GM23338 (cell line): ENCODE data around the gene TMEM43. TPM values are rescaled to one million over a fixed set of nuclear protein-coding genes. Genes with fewer than 3 reads are reported as not detected.
"Not testable (repeated sequence)": the region's sequence is repeated elsewhere in the genome, so short reads cannot be mapped to it uniquely, and the experiment has no call there.

ENCODE experiments used
- ATAC-seq: fragments of 200-7000 bp; cut with Tn5 transposase; 3 replicates; pipeline ENCODE4 v1.9.1; 2020
- DNase-seq: peaks from one replicate; pipeline ENCODE4 v3.0.0-alpha.2; 2015; ENCODE audit warnings: low spot score
- H2AFZ ChIP-seq: fragments of 200-600 bp; sonication (generic); 2 replicates; pipeline ENCODE4 v1.8.0; 2016; ENCODE audit warnings: antibody characterized with exemption, mild to moderate bottlenecking, moderate library complexity
- H3F3A ChIP-seq: fragments of 200-600 bp; sonication (generic); replicated peaks from 2 replicates; pipeline ENCODE4 v1.8.0; 2017; ENCODE audit warnings: antibody characterized with exemption, mixed run types, low read depth
- H3K27ac ChIP-seq: fragments of 200-600 bp; sonication (generic); 2 replicates; pipeline ENCODE4 v1.6.1; 2016; ENCODE audit warnings: low read depth
- H3K27me3 ChIP-seq: fragments of 200-600 bp; sonication (generic); 2 replicates; pipeline ENCODE4 v1.8.0; 2016; ENCODE audit warnings: mild to moderate bottlenecking, mixed run types, moderate library complexity; ENCODE audit not compliant: insufficient read depth
- H3K36me3 ChIP-seq: fragments of 200-600 bp; sonication (generic); 2 replicates; pipeline ENCODE4 v1.8.0; 2016; ENCODE audit warnings: mild to moderate bottlenecking; ENCODE audit not compliant: insufficient read depth
- H3K4me1 ChIP-seq: fragments of 200-600 bp; sonication (generic); 2 replicates; pipeline ENCODE4 v1.8.0; 2016; ENCODE audit warnings: mild to moderate bottlenecking, moderate library complexity; ENCODE audit not compliant: insufficient read depth
- H3K4me2 ChIP-seq: fragments of 200-600 bp; sonication (generic); 2 replicates; pipeline ENCODE4 v1.7.1; 2017; ENCODE audit warnings: mixed run types
- H3K4me3 ChIP-seq: fragments of 200-600 bp; sonication (generic); 2 replicates; pipeline ENCODE4 v1.6.1; 2016; ENCODE audit warnings: mixed run types
- H3K79me2 ChIP-seq: fragments of 200-600 bp; sonication (generic); replicated peaks from 2 replicates; pipeline ENCODE4 v1.8.0; 2017; ENCODE audit warnings: mild to moderate bottlenecking; ENCODE audit not compliant: insufficient read depth
- H3K9me2 ChIP-seq: fragments of 200-600 bp; sonication (generic); 2 replicates; pipeline ENCODE4 v1.8.0; 2017; ENCODE audit not compliant: insufficient read depth
- H4K20me1 ChIP-seq: fragments of 200-600 bp; sonication (generic); replicated peaks from 2 replicates; pipeline ENCODE4 v1.8.0; 2017; ENCODE audit warnings: mild to moderate bottlenecking; ENCODE audit not compliant: insufficient read depth
- H3K27ac Mint-ChIP-seq: 2 replicates; pipeline ENCODE4 v1.8.0; 2020; ENCODE audit warnings: inconsistent platforms, mild to moderate bottlenecking, moderate library complexity, mixed read lengths
- H3K27me3 Mint-ChIP-seq: 3 replicates; pipeline ENCODE4 v1.8.0; 2022; ENCODE audit warnings: low read depth, mild to moderate bottlenecking, moderate library complexity, mixed read lengths, inconsistent platforms; ENCODE audit not compliant: insufficient read depth, poor library complexity
- H3K36me3 Mint-ChIP-seq: 3 replicates; pipeline ENCODE4 v1.8.0; 2021; ENCODE audit warnings: low read depth, mild to moderate bottlenecking, inconsistent platforms, moderate library complexity, mixed read lengths
- H3K4me1 Mint-ChIP-seq: 3 replicates; pipeline ENCODE4 v1.8.0; 2020; ENCODE audit warnings: mild to moderate bottlenecking, inconsistent platforms, mixed read lengths
- H3K4me3 Mint-ChIP-seq: 3 replicates; pipeline ENCODE4 v1.8.0; 2021; ENCODE audit warnings: moderate library complexity, mild to moderate bottlenecking, inconsistent platforms, mixed read lengths
- H3K9me3 Mint-ChIP-seq: 3 replicates; pipeline ENCODE4 v1.8.0; 2020; ENCODE audit warnings: moderate library complexity, mild to moderate bottlenecking, inconsistent platforms, mixed read lengths
- EZH2 ChIP-seq: fragments of 200-600 bp; sonication (generic); IDR thresholded peaks from one replicate; pipeline ENCODE4 v1.8.0; 2017; ENCODE audit warnings: antibody characterized with exemption, mild to moderate bottlenecking, low read depth; ENCODE audit not compliant: unreplicated experiment
- EZH2phosphoT487 ChIP-seq: fragments of 200-600 bp; sonication (generic); IDR thresholded peaks from one replicate; pipeline ENCODE4 v1.8.1; 2018; ENCODE audit warnings: antibody characterized with exemption; ENCODE audit not compliant: unreplicated experiment
- STAT1 ChIP-seq: IDR thresholded peaks from one replicate; pipeline ENCODE4 v1.6.1; 2016; ENCODE audit warnings: antibody characterized with exemption; ENCODE audit not compliant: unreplicated experiment
- ZNF114 ChIP-seq: fragments of 250-450 bp; sonication (Bioruptor Pico); IDR thresholded peaks from 2 replicates; pipeline ENCODE4 v1.5.0; 2020; ENCODE audit warnings: mild to moderate bottlenecking, moderate library complexity
- ZNF331 ChIP-seq: fragments of 250-450 bp; sonication (Bioruptor Pico); IDR thresholded peaks from 2 replicates; pipeline ENCODE4 v1.5.0; 2020; ENCODE audit warnings: low read depth, mild to moderate bottlenecking, moderate library complexity
- polyA plus RNA-seq: library from polyadenylated mRNA; unstranded; fragments of >200 nt; fragmentation: Nextera tagmentation; extraction: Ambion mirVana; gene quantifications from 2 replicates; pipeline ENCODE4 v1.2.1, GENCODE V29; 2016
- total RNA-seq: library from RNA; depleted of rRNA; stranded (reverse); fragments of >200 nt; shearing (Covaris generic); gene quantifications from 2 replicates; pipeline ENCODE4 v1.2.3, GENCODE V29; 2014
- TF ChIP-seq, protein P1 (sequence below), 2 experiments: fragments of 200-600 bp in 1 of 2; sonication (generic) in 1 of 2; conservative IDR thresholded peaks; 2 replicates each; pipeline versions ENCODE4 v1.5.1 to v1.6.1; 2016 to 2017; ENCODE audit warnings: antibody characterized with exemption in 2 of 2, low read depth in 2 of 2, mild to moderate bottlenecking in 2 of 2, moderate library complexity in 1 of 2
- TF ChIP-seq, protein P2 (sequence below): IDR thresholded peaks from one replicate; pipeline ENCODE4 v1.6.1; 2018; ENCODE audit warnings: antibody characterized with exemption; ENCODE audit not compliant: unreplicated experiment

TMEM43 gene
- total and polyA plus RNA-seq, 2 experiments from 2014 or later = 15.9 to 34.7 TPM

DNA sequence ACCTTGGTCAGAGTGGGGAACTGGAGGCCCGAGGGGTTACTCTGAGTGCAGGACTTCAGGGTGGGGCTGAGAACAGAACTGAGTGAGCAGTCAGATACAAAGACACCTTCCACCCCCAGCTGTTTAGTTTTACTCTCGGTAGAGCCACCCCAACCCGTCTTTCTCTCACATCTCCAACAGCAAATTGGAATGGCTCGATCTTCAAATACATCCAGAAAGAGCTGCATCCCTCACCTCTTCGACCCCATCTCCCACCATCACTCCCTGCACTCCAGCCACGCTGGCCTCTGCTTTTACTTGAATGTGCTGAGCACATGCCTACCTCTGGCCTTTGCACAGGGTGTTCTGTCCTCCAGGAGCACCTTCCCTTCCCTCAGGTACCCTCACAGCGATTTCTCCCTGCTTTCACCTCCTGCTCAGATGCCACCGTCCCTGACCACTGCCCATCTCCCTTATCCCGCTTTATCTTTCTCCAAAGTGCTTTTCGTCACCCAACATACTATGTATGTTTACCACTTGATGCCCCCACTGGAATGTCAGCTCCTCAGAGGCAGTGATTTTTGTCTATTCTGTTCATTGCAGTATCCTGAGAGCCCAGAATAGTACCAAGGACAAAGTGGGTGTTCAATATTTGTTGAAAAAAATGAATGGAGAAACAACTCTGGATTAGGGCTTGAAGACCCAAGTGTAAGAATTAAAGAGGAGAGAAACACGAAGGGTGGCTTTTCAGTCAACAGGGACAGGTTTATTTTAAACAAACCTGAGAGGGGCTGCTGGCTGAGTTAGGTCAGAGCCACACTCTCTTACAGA, 4.5 kb upstream of the TMEM43 start (continued):
- TF ChIP-seq, protein P1, sequence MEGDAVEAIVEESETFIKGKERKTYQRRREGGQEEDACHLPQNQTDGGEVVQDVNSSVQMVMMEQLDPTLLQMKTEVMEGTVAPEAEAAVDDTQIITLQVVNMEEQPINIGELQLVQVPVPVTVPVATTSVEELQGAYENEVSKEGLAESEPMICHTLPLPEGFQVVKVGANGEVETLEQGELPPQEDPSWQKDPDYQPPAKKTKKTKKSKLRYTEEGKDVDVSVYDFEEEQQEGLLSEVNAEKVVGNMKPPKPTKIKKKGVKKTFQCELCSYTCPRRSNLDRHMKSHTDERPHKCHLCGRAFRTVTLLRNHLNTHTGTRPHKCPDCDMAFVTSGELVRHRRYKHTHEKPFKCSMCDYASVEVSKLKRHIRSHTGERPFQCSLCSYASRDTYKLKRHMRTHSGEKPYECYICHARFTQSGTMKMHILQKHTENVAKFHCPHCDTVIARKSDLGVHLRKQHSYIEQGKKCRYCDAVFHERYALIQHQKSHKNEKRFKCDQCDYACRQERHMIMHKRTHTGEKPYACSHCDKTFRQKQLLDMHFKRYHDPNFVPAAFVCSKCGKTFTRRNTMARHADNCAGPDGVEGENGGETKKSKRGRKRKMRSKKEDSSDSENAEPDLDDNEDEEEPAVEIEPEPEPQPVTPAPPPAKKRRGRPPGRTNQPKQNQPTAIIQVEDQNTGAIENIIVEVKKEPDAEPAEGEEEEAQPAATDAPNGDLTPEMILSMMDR (conservative IDR thresholded peaks at IDR 0.05; ENCODE audit: low read depth in 2 of 2) = no peak
- no peak for TF ChIP-seq STAT1
- TF ChIP-seq, protein P2, sequence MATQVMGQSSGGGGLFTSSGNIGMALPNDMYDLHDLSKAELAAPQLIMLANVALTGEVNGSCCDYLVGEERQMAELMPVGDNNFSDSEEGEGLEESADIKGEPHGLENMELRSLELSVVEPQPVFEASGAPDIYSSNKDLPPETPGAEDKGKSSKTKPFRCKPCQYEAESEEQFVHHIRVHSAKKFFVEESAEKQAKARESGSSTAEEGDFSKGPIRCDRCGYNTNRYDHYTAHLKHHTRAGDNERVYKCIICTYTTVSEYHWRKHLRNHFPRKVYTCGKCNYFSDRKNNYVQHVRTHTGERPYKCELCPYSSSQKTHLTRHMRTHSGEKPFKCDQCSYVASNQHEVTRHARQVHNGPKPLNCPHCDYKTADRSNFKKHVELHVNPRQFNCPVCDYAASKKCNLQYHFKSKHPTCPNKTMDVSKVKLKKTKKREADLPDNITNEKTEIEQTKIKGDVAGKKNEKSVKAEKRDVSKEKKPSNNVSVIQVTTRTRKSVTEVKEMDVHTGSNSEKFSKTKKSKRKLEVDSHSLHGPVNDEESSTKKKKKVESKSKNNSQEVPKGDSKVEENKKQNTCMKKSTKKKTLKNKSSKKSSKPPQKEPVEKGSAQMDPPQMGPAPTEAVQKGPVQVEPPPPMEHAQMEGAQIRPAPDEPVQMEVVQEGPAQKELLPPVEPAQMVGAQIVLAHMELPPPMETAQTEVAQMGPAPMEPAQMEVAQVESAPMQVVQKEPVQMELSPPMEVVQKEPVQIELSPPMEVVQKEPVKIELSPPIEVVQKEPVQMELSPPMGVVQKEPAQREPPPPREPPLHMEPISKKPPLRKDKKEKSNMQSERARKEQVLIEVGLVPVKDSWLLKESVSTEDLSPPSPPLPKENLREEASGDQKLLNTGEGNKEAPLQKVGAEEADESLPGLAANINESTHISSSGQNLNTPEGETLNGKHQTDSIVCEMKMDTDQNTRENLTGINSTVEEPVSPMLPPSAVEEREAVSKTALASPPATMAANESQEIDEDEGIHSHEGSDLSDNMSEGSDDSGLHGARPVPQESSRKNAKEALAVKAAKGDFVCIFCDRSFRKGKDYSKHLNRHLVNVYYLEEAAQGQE = no peak
- no peak for TF ChIP-seq ZNF331
- TF ChIP-seq ZNF114 (CRISPR knock-in tag) = no peak
- no peak for TF ChIP-seq EZH2phosphoT487
- TF ChIP-seq EZH2 = no peak

DNA sequence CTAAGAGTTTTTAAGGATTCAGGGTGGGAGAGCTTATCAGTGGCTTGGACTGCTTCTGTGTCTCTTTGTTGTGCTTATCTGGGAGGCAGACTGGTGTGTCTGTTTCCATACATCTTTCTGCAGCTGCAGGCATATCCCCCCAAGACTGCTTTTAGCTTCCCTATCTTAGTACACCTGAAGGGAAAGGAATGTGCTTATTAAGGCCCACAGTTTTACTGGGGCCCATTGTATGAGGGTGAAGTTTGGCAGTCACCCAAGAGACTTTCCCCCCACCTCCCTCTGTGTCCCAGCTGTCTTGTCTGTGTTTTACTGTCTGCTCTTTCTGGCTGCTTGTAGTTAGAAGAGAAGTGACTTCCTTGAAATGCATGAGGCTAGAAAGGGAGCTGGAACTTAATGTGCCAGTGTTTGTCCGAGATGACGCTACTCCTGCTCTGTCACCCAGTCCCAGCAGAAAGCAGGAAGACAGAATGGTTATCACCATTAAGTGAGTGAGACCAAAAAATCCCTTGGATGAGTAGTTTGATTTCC, 3.9 kb upstream of the TMEM43 start:
- not testable (repeated sequence) for H3K4me2 ChIP-seq, H3K9me3 Mint-ChIP-seq, H3K9me2 ChIP-seq, H4K20me1 ChIP-seq, H3K27ac Mint-ChIP-seq, H3K4me3 Mint-ChIP-seq, DNase-seq, H3K4me3 ChIP-seq, H3K27ac ChIP-seq, H2AFZ ChIP-seq, H3K36me3 ChIP-seq, H3F3A ChIP-seq, ATAC-seq, H3K27me3 ChIP-seq
- H3K27me3 Mint-ChIP-seq = peaks cover 21% of the 10 kb centered on the region
- H3K4me1 ChIP-seq = peaks cover 17% of the 10 kb centered on the region
- H3K79me2 ChIP-seq = peaks cover 34% of the 10 kb centered on the region
- H3K4me1 Mint-ChIP-seq = peaks cover 39% of the 10 kb centered on the region
- H3K36me3 Mint-ChIP-seq = peaks cover 30% of the 10 kb centered on the region
